ENCODE measurements around the gene GPATCH8. TPM values are rescaled to one million over a fixed set of nuclear protein-coding genes. Genes with fewer than 3 reads are reported as not detected.
A peak's percentile ranks its signal among the peaks of the same experiment; 100 is the strongest.
"Not testable (repeated sequence)": the region's sequence is repeated elsewhere in the genome, so short reads cannot be mapped to it uniquely, and the experiment has no call there.

Gene GPATCH8
- total and polyA plus RNA-seq, 4 donors = 36.0 to 42.0 (median 36.9) TPM

GRCh38 chr17:44402564-44403172, 100.5 kb downstream of the GPATCH8 start:
- no peaks in the 10 kb centered on the region for H3K27me3 ChIP-seq (ENCODE audit: control insufficient read depth, insufficient read depth, low read length)
- no peak for DNase-seq (ENCODE audit: low read depth in 4 of 6, low spot score in 6 of 6)
- no peaks in the 10 kb centered on the region for H3K9me3 ChIP-seq (ENCODE audit: control insufficient read depth, insufficient read depth, low read length)
- H3K4me1 ChIP-seq (ENCODE audit: control insufficient read depth, insufficient read depth, low read length) = no peaks in the 10 kb centered on the region
- no peak overlapping the region for H3K4me3 ChIP-seq (ENCODE audit: low read depth, low read length)
- H3K27ac ChIP-seq (ENCODE audit: low read depth, low read length) = no peak overlapping the region
- WGBS (ENCODE audit: insufficient coverage) = no CpG with 5 or more reads among the region's 5 CpGs
- peaks cover 42% of the 10 kb centered on the region for H3K36me3 ChIP-seq (ENCODE audit: control insufficient read depth, insufficient read depth, low read length)

- Histone ChIP-seq H3K4me1 (ENCODE audit: control insufficient read depth, insufficient read depth, low read length) (no peaks in the 10 kb centered on the region), H3K36me3 (ENCODE audit: control insufficient read depth, insufficient read depth, low read length) (peaks cover 52% of the 10 kb centered on the region), H3K9me3 (ENCODE audit: control insufficient read depth, insufficient read depth, low read length) (no peaks in the 10 kb centered on the region), H3K4me3 (ENCODE audit: low read depth, low read length) (no peak overlapping the region), H3K27ac (ENCODE audit: low read depth, low read length) (no peak overlapping the region), H3K27me3 (ENCODE audit: control insufficient read depth, insufficient read depth, low read length) (no peaks in the 10 kb centered on the region)
- DNase-seq (ENCODE audit: low read depth in 4 of 6, low spot score in 6 of 6) = peak in 2 of 6 donors; percentile 40 to 51
- 82% methylated on average over 2 of the region's 3 CpGs for WGBS (ENCODE audit: insufficient coverage)
Measured at GRCh38 chr17:44400226-44400847, 102.9 kb downstream of the GPATCH8 start.

GRCh38 chr17:44398692-44399691, 104.2 kb downstream of the GPATCH8 start:
- Histone ChIP-seq H3K4me1 (ENCODE audit: control insufficient read depth, insufficient read depth, low read length) (no peaks in the 10 kb centered on the region), H3K9me3 (ENCODE audit: control insufficient read depth, insufficient read depth, low read length) (no peaks in the 10 kb centered on the region), H3K27me3 (ENCODE audit: control insufficient read depth, insufficient read depth, low read length) (no peaks in the 10 kb centered on the region), H3K27ac (ENCODE audit: low read depth, low read length) (no peak overlapping the region), H3K36me3 (ENCODE audit: control insufficient read depth, insufficient read depth, low read length) (peaks cover 52% of the 10 kb centered on the region), H3K4me3 (ENCODE audit: low read depth, low read length) (no peak overlapping the region)
- WGBS (ENCODE audit: insufficient coverage) = 97% methylated on average over 29 of the region's 41 CpGs
- no peak for DNase-seq (ENCODE audit: low read depth in 4 of 6, low spot score in 6 of 6)

GRCh38 chr17:44397479-44398440, 105.4 kb downstream of the GPATCH8 start:
- 98% methylated on average over 7 of the region's 8 CpGs for WGBS (ENCODE audit: insufficient coverage)
- no peaks in the 10 kb centered on the region for H3K9me3 ChIP-seq (ENCODE audit: control insufficient read depth, insufficient read depth, low read length)
- H3K36me3 ChIP-seq (ENCODE audit: control insufficient read depth, insufficient read depth, low read length) = peaks cover 47% of the 10 kb centered on the region
- no peaks in the 10 kb centered on the region for H3K4me1 ChIP-seq (ENCODE audit: control insufficient read depth, insufficient read depth, low read length)
- no peak overlapping the region for H3K4me3 ChIP-seq (ENCODE audit: low read depth, low read length)
- no peak for DNase-seq (ENCODE audit: low read depth in 4 of 6, low spot score in 6 of 6)
- H3K27ac ChIP-seq (ENCODE audit: low read depth, low read length) = no peak overlapping the region
- no peaks in the 10 kb centered on the region for H3K27me3 ChIP-seq (ENCODE audit: control insufficient read depth, insufficient read depth, low read length)

GRCh38 chr17:44396946-44397345, 106.3 kb downstream of the GPATCH8 start:
- 96% methylated on average over 4 of the region's 5 CpGs for WGBS (ENCODE audit: insufficient coverage)

GRCh38 chr17:44394833-44395232, 108.4 kb downstream of the GPATCH8 start:
- Histone ChIP-seq H3K4me1 (ENCODE audit: control insufficient read depth, insufficient read depth, low read length) (no peaks in the 10 kb centered on the region), H3K27me3 (ENCODE audit: control insufficient read depth, insufficient read depth, low read length) (no peaks in the 10 kb centered on the region), H3K9me3 (ENCODE audit: control insufficient read depth, insufficient read depth, low read length) (no peaks in the 10 kb centered on the region), H3K36me3 (ENCODE audit: control insufficient read depth, insufficient read depth, low read length) (peaks cover 31% of the 10 kb centered on the region), H3K4me3 (ENCODE audit: low read depth, low read length) (no peak overlapping the region), H3K27ac (ENCODE audit: low read depth, low read length) (no peak overlapping the region)
- WGBS (ENCODE audit: insufficient coverage) = no CpG with 5 or more reads among the region's 2 CpGs
- DNase-seq (ENCODE audit: low read depth in 4 of 6, low spot score in 6 of 6) = no peak

More at GRCh38 chr17:44396946-44397345, 106.3 kb downstream of the GPATCH8 start:
- Histone ChIP-seq H3K4me1 (ENCODE audit: control insufficient read depth, insufficient read depth, low read length) (no peaks in the 10 kb centered on the region), H3K27me3 (ENCODE audit: control insufficient read depth, insufficient read depth, low read length) (no peaks in the 10 kb centered on the region), H3K27ac (ENCODE audit: low read depth, low read length) (no peak overlapping the region), H3K9me3 (ENCODE audit: control insufficient read depth, insufficient read depth, low read length) (no peaks in the 10 kb centered on the region), H3K4me3 (ENCODE audit: low read depth, low read length) (no peak overlapping the region), H3K36me3 (ENCODE audit: control insufficient read depth, insufficient read depth, low read length) (peaks cover 47% of the 10 kb centered on the region)
- DNase-seq (ENCODE audit: low read depth in 4 of 6, low spot score in 6 of 6) = no peak

- not testable (repeated sequence) for H3K27me3 ChIP-seq (ENCODE audit: control insufficient read depth, insufficient read depth, low read length); H3K4me1 ChIP-seq (ENCODE audit: control insufficient read depth, insufficient read depth, low read length); DNase-seq (ENCODE audit: low read depth in 4 of 6, low spot score in 6 of 6); H3K9me3 ChIP-seq (ENCODE audit: control insufficient read depth, insufficient read depth, low read length); H3K4me3 ChIP-seq (ENCODE audit: low read depth, low read length); H3K27ac ChIP-seq (ENCODE audit: low read depth, low read length)
- 98% methylated on average over 5 of the region's 9 CpGs for WGBS (ENCODE audit: insufficient coverage)
- H3K36me3 ChIP-seq (ENCODE audit: control insufficient read depth, insufficient read depth, low read length) = peaks cover 26% of the 10 kb centered on the region
Measured at GRCh38 chr17:44394112-44394511, 109.1 kb downstream of the GPATCH8 start.

- Histone ChIP-seq H3K27me3 (ENCODE audit: control insufficient read depth, insufficient read depth, low read length) (peaks cover 5% of the 10 kb centered on the region), H3K4me1 (ENCODE audit: control insufficient read depth, insufficient read depth, low read length) (peaks cover 8% of the 10 kb centered on the region)
- 87% methylated on average over 7 of the region's 10 CpGs for WGBS (ENCODE audit: insufficient coverage)
Measured at GRCh38 chr17:44390250-44390870, 112.8 kb downstream of the GPATCH8 start.

More at GRCh38 chr17:44390250-44390870, 112.8 kb downstream of the GPATCH8 start:
- no peak overlapping the region for H3K4me3 ChIP-seq (ENCODE audit: low read depth, low read length)
- no peaks in the 10 kb centered on the region for H3K9me3 ChIP-seq (ENCODE audit: control insufficient read depth, insufficient read depth, low read length)
- no peak overlapping the region for H3K27ac ChIP-seq (ENCODE audit: low read depth, low read length)
- DNase-seq (ENCODE audit: low read depth in 4 of 6, low spot score in 6 of 6) = no peak
- H3K36me3 ChIP-seq (ENCODE audit: control insufficient read depth, insufficient read depth, low read length) = peaks cover 3% of the 10 kb centered on the region

All from spinal cord (tissue), 10 donors.